Thymus (tissue), 11 donors: ENCODE data around the gene TMEFF2. TPM values are rescaled to one million over a fixed set of nuclear protein-coding genes. Genes with fewer than 3 reads are reported as not detected.

ENCODE experiments used
- DNase-seq, 9 donors: peaks; one replicate each; pipeline ENCODE4 v3.0.0-alpha.2; 2013; ENCODE audit warnings: low spot score in 9 of 9, low read depth in 6 of 9, missing footprints in 1 of 9
- H3K27ac ChIP-seq, 2 donors: one replicate each; pipeline ENCODE4 v1.5.1; 2013; ENCODE audit warnings: control low read depth in 1 of 2, low read depth in 1 of 2, low read length in 1 of 2, mild to moderate bottlenecking in 1 of 2, moderate library complexity in 1 of 2
- H3K27me3 ChIP-seq, 2 donors: one replicate each; pipeline ENCODE4 v1.5.1; 2013; ENCODE audit warnings: low read length in 1 of 2; ENCODE audit not compliant: control insufficient read depth in 2 of 2, insufficient read depth in 1 of 2
- H3K36me3 ChIP-seq, 2 donors: one replicate each; pipeline ENCODE4 v1.5.1; 2013; ENCODE audit warnings: low read length in 1 of 2, mild to moderate bottlenecking in 1 of 2, moderate library complexity in 1 of 2; ENCODE audit not compliant: control insufficient read depth in 2 of 2, insufficient read depth in 2 of 2
- H3K4me1 ChIP-seq, 2 donors: one replicate each; pipeline ENCODE4 v1.5.1; 2013; ENCODE audit warnings: low read length in 2 of 2; ENCODE audit not compliant: control insufficient read depth in 2 of 2, insufficient read depth in 2 of 2
- H3K4me3 ChIP-seq, 2 donors: one replicate each; pipeline ENCODE4 v1.5.1; 2013; ENCODE audit warnings: low read length in 2 of 2, control low read depth in 1 of 2, mild to moderate bottlenecking in 1 of 2
- H3K9me3 ChIP-seq, 2 donors: one replicate each; pipeline ENCODE4 v1.5.1; 2013; ENCODE audit warnings: low read length in 1 of 2, mild to moderate bottlenecking in 1 of 2; ENCODE audit not compliant: control insufficient read depth in 2 of 2, insufficient read depth in 1 of 2
- WGBS: extraction: QIAGEN DNeasy Blood & Tissue Kit; methylation state at CpG from one replicate; pipeline ENCODE4 v1.1.7; 2013; 5-methylcytosine and 5-hydroxymethylcytosine counted together
- polyA plus RNA-seq: library from polyadenylated mRNA; stranded (reverse); fragments of 200-250 nt; gene quantifications from one replicate; pipeline ENCODE4 v1.2.3, GENCODE V29; 2013
- total RNA-seq: library from RNA; stranded (reverse); fragments of 120-200 nt; gene quantifications from one replicate; pipeline ENCODE4 v1.2.4, GENCODE V29; 2013
- donor health status: healthy.

TMEFF2 gene
- total and polyA plus RNA-seq, 2 donors: 0.05 to 1.2 TPM

DNA sequence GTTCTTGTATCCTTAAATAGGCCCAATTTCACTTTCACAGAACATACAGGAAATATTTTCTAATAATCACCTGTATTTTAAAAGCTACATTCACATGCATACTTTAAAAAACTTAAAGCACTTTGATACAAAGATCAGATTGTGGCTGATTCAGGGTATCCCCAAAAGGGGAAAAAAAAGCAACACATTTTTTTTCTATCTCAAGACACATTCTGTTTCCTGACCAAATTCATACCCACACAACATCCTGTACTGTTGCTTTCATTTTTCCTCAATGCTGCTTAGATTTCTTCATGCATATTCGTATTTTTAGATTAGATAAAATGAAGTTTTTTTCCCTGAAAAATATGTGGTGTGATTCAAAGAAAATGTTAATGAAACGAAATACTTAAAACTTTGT, 122.5 kb downstream of the TMEFF2 start:
- 8% methylated on average over 2 of the region's 2 CpGs for WGBS

GRCh38 chr2:192070099-192070498, 124.6 kb downstream of the TMEFF2 start:
- Histone ChIP-seq H3K27ac (no peak overlapping the region), H3K4me1 (peaks cover 0 to 2% of the 10 kb centered on the region in 2 donors), H3K36me3 (no peaks in the 10 kb centered on the region), H3K4me3 (no peak overlapping the region), H3K9me3 (no peaks in the 10 kb centered on the region), H3K27me3 (no peaks in the 10 kb centered on the region)
- no peak for DNase-seq
- WGBS: 95% methylated on average over 1 of the region's 1 CpG

More for the DNA sequence above, 122.5 kb downstream of the TMEFF2 start:
- Histone ChIP-seq H3K36me3 (no peaks in the 10 kb centered on the region), H3K9me3 (no peaks in the 10 kb centered on the region), H3K4me1 (peaks cover 0 to 2% of the 10 kb centered on the region in 2 donors), H3K4me3 (no peak overlapping the region), H3K27ac (no peak overlapping the region), H3K27me3 (no peaks in the 10 kb centered on the region)
- DNase-seq: peak in 1 of 9 donors; percentile 38

DNA sequence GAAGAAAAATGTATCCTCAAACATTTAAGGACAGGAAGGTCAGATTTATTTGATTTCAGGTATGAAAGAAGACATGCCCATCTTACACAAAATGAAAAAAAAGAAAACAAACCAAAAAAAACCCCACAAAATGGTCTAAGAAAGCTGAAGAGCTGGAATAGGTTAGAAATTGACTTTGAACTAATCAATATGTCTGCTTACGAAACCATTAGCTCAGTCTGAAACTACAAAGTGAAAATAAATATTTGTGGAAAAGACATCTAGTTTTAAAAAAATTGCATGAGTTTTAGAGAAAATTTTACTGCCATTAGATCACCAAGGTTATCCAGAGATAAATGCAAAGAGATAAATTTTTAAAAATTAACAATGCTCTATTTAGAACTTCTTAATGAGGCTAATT, 125.3 kb downstream of the TMEFF2 start:
- no peak for DNase-seq
- Histone ChIP-seq H3K4me3 (no peak overlapping the region), H3K4me1 (peaks cover 0 to 2% of the 10 kb centered on the region in 2 donors), H3K27ac (no peak overlapping the region), H3K27me3 (no peaks in the 10 kb centered on the region), H3K36me3 (no peaks in the 10 kb centered on the region), H3K9me3 (no peaks in the 10 kb centered on the region)
- 99% methylated on average over 1 of the region's 1 CpG for WGBS

GRCh38 chr2:192068966-192069365, 125.8 kb downstream of the TMEFF2 start:
- Histone ChIP-seq H3K4me1 (peaks cover 0 to 2% of the 10 kb centered on the region in 2 donors), H3K9me3 (no peaks in the 10 kb centered on the region), H3K27ac (no peak overlapping the region), H3K4me3 (no peak overlapping the region), H3K27me3 (no peaks in the 10 kb centered on the region), H3K36me3 (no peaks in the 10 kb centered on the region)
- DNase-seq: no peak
- 93% methylated on average over 4 of the region's 4 CpGs for WGBS

- Histone ChIP-seq H3K27ac (no peak overlapping the region), H3K27me3 (no peaks in the 10 kb centered on the region), H3K4me3 (no peak overlapping the region), H3K9me3 (no peaks in the 10 kb centered on the region), H3K4me1 (no peaks in the 10 kb centered on the region), H3K36me3 (no peaks in the 10 kb centered on the region)
- WGBS: 99% methylated on average over 1 of the region's 1 CpG
- DNase-seq: no peak
Observed at GRCh38 chr2:192067631-192068030, 127.1 kb downstream of the TMEFF2 start.

GRCh38 chr2:192064459-192064858, 130.3 kb downstream of the TMEFF2 start:
- no peaks in the 10 kb centered on the region for H3K36me3 ChIP-seq
- no peaks in the 10 kb centered on the region for H3K4me1 ChIP-seq
- H3K27me3 ChIP-seq: no peaks in the 10 kb centered on the region
- no peak for DNase-seq
- H3K27ac ChIP-seq: no peak overlapping the region
- H3K4me3 ChIP-seq: no peak overlapping the region
- 96% methylated on average over 2 of the region's 2 CpGs for WGBS
- no peaks in the 10 kb centered on the region for H3K9me3 ChIP-seq

GRCh38 chr2:192060161-192060560, 134.6 kb downstream of the TMEFF2 start:
- no peak overlapping the region for H3K4me3 ChIP-seq
- no peaks in the 10 kb centered on the region for H3K27me3 ChIP-seq
- no peaks in the 10 kb centered on the region for H3K36me3 ChIP-seq
- no peaks in the 10 kb centered on the region for H3K9me3 ChIP-seq
- peak in 1 of 9 donors; percentile 24 for DNase-seq
- no peaks in the 10 kb centered on the region for H3K4me1 ChIP-seq
- 6% methylated on average over 3 of the region's 3 CpGs for WGBS
- no peak overlapping the region for H3K27ac ChIP-seq

- no peaks in the 10 kb centered on the region for H3K36me3 ChIP-seq
- no peak overlapping the region for H3K27ac ChIP-seq
- H3K27me3 ChIP-seq: no peaks in the 10 kb centered on the region
- DNase-seq: no peak
- H3K4me1 ChIP-seq: no peaks in the 10 kb centered on the region
- H3K4me3 ChIP-seq: no peak overlapping the region
- no peaks in the 10 kb centered on the region for H3K9me3 ChIP-seq
- over 99% methylated on average over 2 of the region's 2 CpGs for WGBS
Observed at GRCh38 chr2:192059266-192059665, 135.5 kb downstream of the TMEFF2 start.

GRCh38 chr2:192053921-192054320, 140.8 kb downstream of the TMEFF2 start:
- H3K36me3 ChIP-seq: no peaks in the 10 kb centered on the region
- 95% methylated on average over 1 of the region's 1 CpG for WGBS
- no peaks in the 10 kb centered on the region for H3K4me1 ChIP-seq
- no peak overlapping the region for H3K4me3 ChIP-seq
- H3K27me3 ChIP-seq: no peaks in the 10 kb centered on the region
- no peak for DNase-seq
- no peak overlapping the region for H3K27ac ChIP-seq
- H3K9me3 ChIP-seq: no peaks in the 10 kb centered on the region

GRCh38 chr2:192051533-192051932, 143.2 kb downstream of the TMEFF2 start:
- H3K4me3 ChIP-seq: no peak overlapping the region
- no peaks in the 10 kb centered on the region for H3K4me1 ChIP-seq
- no peaks in the 10 kb centered on the region for H3K9me3 ChIP-seq
- no peaks in the 10 kb centered on the region for H3K27me3 ChIP-seq
- DNase-seq: peak in 1 of 9 donors; percentile 20
- no peak overlapping the region for H3K27ac ChIP-seq
- H3K36me3 ChIP-seq: no peaks in the 10 kb centered on the region
